Aorta (tissue), 5 donors: ENCODE results near the gene LOXHD1. TPM values are rescaled to one million over a fixed set of nuclear protein-coding genes. Genes with fewer than 3 reads are reported as not detected.
A peak's percentile ranks its signal among the peaks of the same experiment; 100 is the strongest.

Source experiments
- ATAC-seq: fragments of 200-7000 bp; cut with Tn5 transposase; one replicate; pipeline ENCODE4 v1.9.1; 2022; ENCODE audit warnings: moderate library complexity; ENCODE audit not compliant: low FRiP score
- DNase-seq, 2 donors: peaks; one replicate each; pipeline ENCODE4 v3.0.0-alpha.2; 2020
- H3K27ac ChIP-seq, 2 donors: one replicate each; pipeline ENCODE4 v1.5.1; 2013; ENCODE audit warnings: low read length in 2 of 2, mild to moderate bottlenecking in 2 of 2, moderate library complexity in 2 of 2, control low read depth in 1 of 2, inconsistent platforms in 1 of 2, low read depth in 1 of 2
- H3K27me3 ChIP-seq, 2 donors: one replicate each; pipeline ENCODE4 v1.6.1; 2013; ENCODE audit warnings: control low read depth in 1 of 2, low read length in 1 of 2, mild to moderate bottlenecking in 1 of 2, moderate library complexity in 1 of 2; ENCODE audit not compliant: insufficient read depth in 2 of 2, control insufficient read depth in 1 of 2
- H3K36me3 ChIP-seq, 2 donors: one replicate each; pipeline ENCODE4 v1.6.1; 2013; ENCODE audit warnings: control low read depth in 1 of 2, low read length in 1 of 2, mild to moderate bottlenecking in 1 of 2; ENCODE audit not compliant: insufficient read depth in 2 of 2, control insufficient read depth in 1 of 2
- H3K4me1 ChIP-seq, 2 donors: one replicate each; pipeline ENCODE4 v1.6.1; 2013; ENCODE audit warnings: low read length in 2 of 2, control low read depth in 1 of 2, mild to moderate bottlenecking in 1 of 2, moderate library complexity in 1 of 2; ENCODE audit not compliant: insufficient read depth in 2 of 2, control insufficient read depth in 1 of 2
- H3K4me3 ChIP-seq, 2 donors: one replicate each; pipeline ENCODE4 v1.5.1; 2013; ENCODE audit warnings: low read length in 2 of 2, control low read depth in 1 of 2, mild to moderate bottlenecking in 1 of 2
- H3K9me3 ChIP-seq: one replicate; pipeline ENCODE4 v1.6.1; 2013; ENCODE audit warnings: mild to moderate bottlenecking, low read length; ENCODE audit not compliant: control insufficient read depth
- WGBS, 2 donors: extraction: QIAGEN DNeasy Blood & Tissue Kit; methylation state at CpG; one replicate each; pipeline ENCODE4 v1.1.7; 2013; 5-methylcytosine and 5-hydroxymethylcytosine counted together
- intact Hi-C, 2 donors: fragments of 100-400 bp; cut with DNase I; formaldehyde crosslinking; loops; one replicate each; pipeline versions ENCODE4 v1.14.2 to v1.15.0; 2022
- polyA plus RNA-seq, 2 donors: library from polyadenylated mRNA; stranded (reverse); fragments of 200-250 nt; gene quantifications; one replicate each; pipeline ENCODE4 v1.2.3, GENCODE V29; 2013
- total RNA-seq, 2 donors: library from RNA; stranded (reverse); fragmentation: NEBNext Ultra II Directional; extraction: Animal tissue kit (Norgen Biotek cat#: 25700); gene quantifications; one replicate each; pipeline ENCODE4 v1.2.1, GENCODE V29; 2021
- donor health status: healthy with polysubstance abuse.
- donor health status: Bipolar disorder and iron deficiency.
- donor health status: DM: no; HTN: no; CAD: no.
- donor health status: DM: no; HTN: no; CAD: no.
- donor health status: DM: yes; HTN: yes; CAD: no.

LOXHD1 gene
- total and polyA plus RNA-seq, 4 donors: 0.16 to 1.0 TPM; not detected in 2

DNA sequence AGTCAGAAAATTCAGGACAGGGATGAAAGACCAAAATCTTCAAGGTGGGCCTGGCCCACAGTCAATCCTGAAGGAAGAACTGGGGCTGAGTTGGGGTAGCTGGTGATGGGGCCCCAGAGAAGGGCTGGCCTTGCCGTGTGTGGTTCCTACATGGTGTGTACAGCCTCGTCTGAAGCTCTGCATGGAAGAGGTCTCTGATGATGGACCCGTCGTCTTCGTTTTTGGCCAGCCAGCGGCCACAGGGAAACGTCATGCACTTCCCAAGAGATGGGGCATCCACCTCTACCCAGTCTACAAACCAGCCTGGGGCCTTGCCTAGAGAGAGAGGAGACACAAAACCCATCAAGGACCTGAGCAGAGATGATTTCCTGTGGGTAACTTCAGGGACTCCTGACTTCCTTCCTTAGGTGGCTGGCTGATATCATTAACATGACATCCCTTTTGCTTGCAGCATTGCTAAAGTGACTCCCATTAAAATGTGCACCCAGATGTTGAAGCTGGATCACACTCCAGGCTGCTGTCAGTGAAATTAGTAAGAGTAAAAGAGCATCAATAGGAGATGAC lies 115.3 kb downstream of the LOXHD1 start:
- H3K4me1 ChIP-seq: no peaks in the 10 kb centered on the region
- H3K9me3 ChIP-seq: no peaks in the 10 kb centered on the region
- H3K4me3 ChIP-seq: no peak overlapping the region
- DNase-seq: no peak
- 72 to 78% methylated on average over 7 of the region's 7 CpGs for WGBS, 2 donors
- H3K36me3 ChIP-seq: no peaks in the 10 kb centered on the region
- no peaks in the 10 kb centered on the region for H3K27me3 ChIP-seq
- no peak overlapping the region for H3K27ac ChIP-seq
- intact Hi-C loops: no loop called here
- no peak for ATAC-seq

GRCh38 chr18:46538376-46538775 lies 118.6 kb downstream of the LOXHD1 start:
- intact Hi-C loops: no loop called here
- no peaks in the 10 kb centered on the region for H3K9me3 ChIP-seq
- no peaks in the 10 kb centered on the region for H3K4me1 ChIP-seq
- 61 to 72% methylated on average over 3 of the region's 3 CpGs for WGBS, 2 donors
- H3K27ac ChIP-seq: no peak overlapping the region
- DNase-seq: no peak
- H3K27me3 ChIP-seq: no peaks in the 10 kb centered on the region
- H3K4me3 ChIP-seq: no peak overlapping the region
- no peaks in the 10 kb centered on the region for H3K36me3 ChIP-seq
- ATAC-seq: no peak

DNA sequence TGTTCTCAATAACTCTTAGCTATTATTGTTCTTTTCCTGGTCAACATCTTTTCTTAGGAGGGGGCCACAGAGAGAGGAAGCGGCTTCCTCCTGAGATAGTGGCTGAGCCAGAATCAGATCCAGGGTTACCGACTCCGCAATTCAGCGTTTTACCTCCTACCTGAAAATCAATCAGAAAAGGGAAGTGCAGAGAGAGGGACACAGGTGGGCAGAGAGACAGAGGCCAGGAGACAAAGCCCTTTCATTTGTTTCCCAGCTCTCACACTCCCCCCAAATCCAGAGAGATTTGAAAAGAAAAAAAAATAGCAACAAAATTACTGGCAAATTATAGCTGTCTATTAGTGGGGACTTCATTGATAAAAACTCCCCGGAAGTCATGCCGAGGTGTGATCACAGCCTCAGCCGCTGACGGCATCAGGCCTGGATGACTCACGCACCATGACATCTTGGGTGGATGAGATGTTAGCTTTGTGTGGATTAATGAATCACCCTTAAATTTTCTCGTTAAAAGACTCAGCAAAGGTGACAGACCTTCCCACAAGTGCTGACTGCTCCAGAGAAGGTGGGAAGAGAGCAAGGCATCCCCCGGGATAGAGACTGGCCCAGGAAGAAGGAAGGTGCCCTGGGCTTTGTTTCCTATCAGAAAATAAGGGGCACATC lies 120.7 kb downstream of the LOXHD1 start:
- 82 to 85% methylated on average over 11 of the region's 11 CpGs for WGBS, 2 donors
- H3K9me3 ChIP-seq: no peaks in the 10 kb centered on the region
- ATAC-seq (no peak), DNase-seq (no peak)
- no peaks in the 10 kb centered on the region for H3K36me3 ChIP-seq
- intact Hi-C loops: no loop called here
- H3K27me3 ChIP-seq: no peaks in the 10 kb centered on the region
- H3K27ac ChIP-seq: no peak overlapping the region
- H3K4me1 ChIP-seq: no peaks in the 10 kb centered on the region
- H3K4me3 ChIP-seq: no peak overlapping the region

- no peaks in the 10 kb centered on the region for H3K36me3 ChIP-seq
- no peaks in the 10 kb centered on the region for H3K4me1 ChIP-seq
- DNase-seq (no peak), ATAC-seq (no peak)
- intact Hi-C loops: no loop called here
- no peak overlapping the region for H3K27ac ChIP-seq
- no peaks in the 10 kb centered on the region for H3K9me3 ChIP-seq
- no peak overlapping the region for H3K4me3 ChIP-seq
- H3K27me3 ChIP-seq: no peaks in the 10 kb centered on the region
- 46 to 48% methylated on average over 2 of the region's 2 CpGs for WGBS, 2 donors
These were observed 125.5 kb downstream of the LOXHD1 start for GRCh38 chr18:46531482-46531881.

DNA sequence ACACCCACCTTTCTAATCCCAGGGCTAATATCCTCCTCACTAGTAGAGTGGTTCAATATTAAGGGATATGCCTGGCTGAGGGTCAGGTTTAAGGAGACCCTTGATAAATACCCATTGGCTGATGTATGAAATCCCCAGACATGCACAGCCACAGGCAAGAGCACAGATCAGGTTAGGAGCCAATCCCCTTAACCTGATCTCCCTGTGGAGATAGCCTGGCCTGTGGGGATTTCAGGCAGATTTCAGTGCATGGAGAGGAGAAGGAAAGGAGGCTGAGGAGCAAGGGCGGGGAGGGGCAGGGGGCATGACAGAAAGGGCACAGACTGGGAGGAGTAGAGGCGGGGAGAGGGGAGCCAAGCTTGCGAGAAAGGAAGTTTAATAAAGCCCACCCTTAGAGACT lies 129.0 kb downstream of the LOXHD1 start:
- Histone ChIP-seq H3K4me3 (no peak overlapping the region), H3K27ac (no peak overlapping the region), H3K4me1 (no peaks in the 10 kb centered on the region), H3K27me3 (no peaks in the 10 kb centered on the region), H3K36me3 (no peaks in the 10 kb centered on the region), H3K9me3 (no peaks in the 10 kb centered on the region)
- 54 to 56% methylated on average over 3 of the region's 3 CpGs for WGBS, 2 donors
- intact Hi-C loops: no loop called here
- ATAC-seq: no peak
- no peak for DNase-seq

DNA sequence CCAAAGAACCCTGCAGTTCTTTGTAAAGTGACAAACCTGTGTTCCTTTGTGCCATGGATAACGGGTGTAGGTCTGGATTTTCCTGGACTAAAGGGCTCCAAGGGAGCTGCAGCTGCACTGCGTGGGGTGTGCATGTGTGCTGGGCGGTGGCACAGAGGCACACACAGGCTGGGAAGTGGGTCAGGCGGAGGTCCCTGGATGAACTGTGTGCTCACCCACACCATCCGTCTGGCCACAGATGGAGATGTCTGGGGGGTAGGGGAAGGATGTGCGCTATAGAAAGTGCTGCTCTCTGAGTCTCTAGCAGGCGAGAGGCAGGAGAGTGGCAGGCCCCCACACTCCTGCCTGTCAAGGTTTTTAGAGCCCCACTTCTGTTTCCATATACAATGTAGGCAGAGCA lies 137.2 kb downstream of the LOXHD1 start:
- WGBS, 2 donors: 70 to 81% methylated on average over 7 of the region's 7 CpGs
- no peak for ATAC-seq

DNA sequence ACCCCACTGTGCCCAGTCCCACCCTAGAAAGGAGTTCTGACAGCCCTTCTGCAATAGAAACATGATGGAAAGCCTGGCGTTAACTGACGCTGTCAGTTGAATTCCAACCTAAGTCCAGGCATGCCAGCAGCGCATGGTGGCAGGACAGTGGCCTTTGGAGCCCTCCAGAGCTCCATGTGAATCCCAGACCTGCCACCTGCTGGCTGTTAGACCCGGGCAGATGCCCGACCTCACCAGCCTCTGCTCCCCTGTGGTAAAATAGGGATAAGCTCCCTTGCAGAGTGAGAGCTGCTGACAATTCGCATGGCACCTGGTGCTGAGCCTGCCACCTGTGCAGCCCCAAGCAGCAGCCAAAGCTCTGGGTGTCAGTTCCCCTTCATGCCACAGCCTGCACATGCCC lies 138.6 kb downstream of the LOXHD1 start:
- ATAC-seq (no peak), DNase-seq (no peak)
- Histone ChIP-seq H3K27ac (no peak overlapping the region), H3K36me3 (no peaks in the 10 kb centered on the region), H3K9me3 (peaks cover under 1% of the 10 kb centered on the region), H3K27me3 (no peaks in the 10 kb centered on the region), H3K4me1 (no peaks in the 10 kb centered on the region), H3K4me3 (no peak overlapping the region)
- 39 to 46% methylated on average over 6 of the region's 6 CpGs for WGBS, 2 donors
- intact Hi-C loops: no loop called here

More for the DNA sequence above, 137.2 kb downstream of the LOXHD1 start:
- DNase-seq: peak in 1 of 2 donors; percentile 31
- intact Hi-C loops: no loop called here
- H3K36me3 ChIP-seq: no peaks in the 10 kb centered on the region
- no peaks in the 10 kb centered on the region for H3K27me3 ChIP-seq
- no peak overlapping the region for H3K4me3 ChIP-seq
- H3K9me3 ChIP-seq: no peaks in the 10 kb centered on the region
- no peaks in the 10 kb centered on the region for H3K4me1 ChIP-seq
- H3K27ac ChIP-seq: no peak overlapping the region

GRCh38 chr18:46516555-46516954 lies 140.5 kb downstream of the LOXHD1 start:
- ATAC-seq: no peak
- intact Hi-C loops: no loop called here
- no peak overlapping the region for H3K27ac ChIP-seq

GRCh38 chr18:46510386-46510785 lies 146.6 kb downstream of the LOXHD1 start:
- intact Hi-C loops: no loop called here
- Histone ChIP-seq H3K4me1 (no peaks in the 10 kb centered on the region), H3K27ac (no peak overlapping the region), H3K36me3 (no peaks in the 10 kb centered on the region), H3K27me3 (no peaks in the 10 kb centered on the region), H3K9me3 (peaks cover 2% of the 10 kb centered on the region), H3K4me3 (no peak overlapping the region)
- DNase-seq: no peak
- WGBS, 2 donors: 59 to 71% methylated on average over 6 of the region's 6 CpGs
- ATAC-seq: no peak

More at GRCh38 chr18:46516555-46516954, 140.5 kb downstream of the LOXHD1 start:
- Histone ChIP-seq H3K27me3 (no peaks in the 10 kb centered on the region), H3K4me1 (no peaks in the 10 kb centered on the region), H3K36me3 (no peaks in the 10 kb centered on the region), H3K4me3 (no peak overlapping the region), H3K9me3 (peaks cover 2% of the 10 kb centered on the region)
- DNase-seq: no peak
